RWPE1 (cell line): Measurements from ENCODE around the gene HMX2.

ENCODE experiments used
- CTCF ChIA-PET: fragments of 350-600 bp; sonication (Branson Sonifier 250); formaldehyde crosslinking; extraction: SDS; loops from one replicate; lab custom pipeline; 2021; lab: Yijun Ruan, JAX
- POLR2A ChIA-PET: fragments of 400-600 bp; formaldehyde crosslinking; extraction: SDS; loops from one replicate; lab custom pipeline; 2020; ENCODE audit warnings: antibody characterized with exemption; ENCODE audit not compliant: low non-redundant PET; lab: Yijun Ruan, JAX
- DNase-seq: peaks from one replicate; pipeline ENCODE4 v3.0.0; 2012; ENCODE audit warnings: low spot score
- H3K27ac ChIP-seq: fragments of 450-650 bp; 2 replicates; pipeline ENCODE4 v1.5.1; 2017
- CTCF ChIP-seq: fragments of 450-650 bp; conservative IDR thresholded peaks from 2 replicates; pipeline ENCODE4 v1.5.1; 2017; ENCODE audit warnings: low read depth, mild to moderate bottlenecking

HMX2 gene

GRCh38 chr10:123117644-123118417 is 30.1 kb upstream of the HMX2 start:
- no peak for DNase-seq
- CTCF ChIA-PET, result no interaction called here
- TF ChIP-seq CTCF, result no peak
- no peak overlapping the region for H3K27ac ChIP-seq
- POLR2A ChIA-PET, result no interaction called here

- CTCF ChIA-PET, result interaction anchor here (0.7 to 1.2 kb wide), 2 partner anchors 14 to 76 kb away, joined by 3 to 7 read pairs; no protein-coding TSS in a partner anchor
- no peak overlapping the region for H3K27ac ChIP-seq
- no peak for DNase-seq
- POLR2A ChIA-PET, result no interaction called here
- no peak for TF ChIP-seq CTCF
Measured at GRCh38 chr10:123119081-123119480, 28.9 kb upstream of the HMX2 start.

GRCh38 chr10:123126246-123126645 is 21.7 kb upstream of the HMX2 start:
- no peak overlapping the region for H3K27ac ChIP-seq
- ChIA-PET CTCF (no interaction called here), POLR2A (no interaction called here)
- TF ChIP-seq CTCF, result no peak
- no peak for DNase-seq

GRCh38 chr10:123129618-123130271 is 18.2 kb upstream of the HMX2 start:
- ChIA-PET CTCF (interaction anchor here (0.6 kb wide), 1 partner anchor 121 kb away, joined by 7 read pairs; the partner anchor contains the start of genes ACADSB and IKZF5), POLR2A (no interaction called here)
- no peak for DNase-seq
- TF ChIP-seq CTCF, result no peak
- H3K27ac ChIP-seq, result no peak overlapping the region

- peak; percentile 83 for TF ChIP-seq CTCF
- peak; percentile 90 for DNase-seq
- CTCF ChIA-PET, result interaction anchor here (0.5 to 2.4 kb wide), 25 partner anchors 13 to 832 kb away, joined by 3 to 14 read pairs (median 3); no protein-coding TSS in a partner anchor
- POLR2A ChIA-PET, result no interaction called here
- H3K27ac ChIP-seq, result no peak overlapping the region
Measured at GRCh38 chr10:123132576-123133477, 15.1 kb upstream of the HMX2 start.
